Stimulated activated CD4-positive, alpha-beta T cell treated with anti-CD3 and anti-CD28 coated beads, Interleukin-1b, Interleukin-23, amount 100 ng/mL, for 48 hours (primary cell): ENCODE data around the gene OR2B3.
"Not testable (repeated sequence)": the region's sequence is repeated elsewhere in the genome, so short reads cannot be mapped to it uniquely, and the experiment has no call there.

Experiments
- DNase-seq: peaks from one replicate; pipeline ENCODE4 v3.0.0-alpha.2; 2020

The OR2B3 gene

GRCh38 chr6:29087213-29087612 lies at the start of gene OR2B3:
OR2B3 (minus strand) TSS chr6:29087313; CDS start chr6:29087248, 65 bp downstream.
- DNase-seq: no peak

- no peak for DNase-seq
Measured at GRCh38 chr6:29131691-29132090, 44.6 kb upstream of the OR2B3 start.

GRCh38 chr6:29130644-29131043 lies 43.5 kb upstream of the OR2B3 start:
- DNase-seq: no peak

GRCh38 chr6:29129326-29130012 lies 42.4 kb upstream of the OR2B3 start:
- no peak for DNase-seq

- not testable (repeated sequence) for DNase-seq
Measured at GRCh38 chr6:29114964-29115363, 27.9 kb upstream of the OR2B3 start.

- DNase-seq: no peak
Measured at GRCh38 chr6:29112135-29112534, 25.0 kb upstream of the OR2B3 start.

DNA sequence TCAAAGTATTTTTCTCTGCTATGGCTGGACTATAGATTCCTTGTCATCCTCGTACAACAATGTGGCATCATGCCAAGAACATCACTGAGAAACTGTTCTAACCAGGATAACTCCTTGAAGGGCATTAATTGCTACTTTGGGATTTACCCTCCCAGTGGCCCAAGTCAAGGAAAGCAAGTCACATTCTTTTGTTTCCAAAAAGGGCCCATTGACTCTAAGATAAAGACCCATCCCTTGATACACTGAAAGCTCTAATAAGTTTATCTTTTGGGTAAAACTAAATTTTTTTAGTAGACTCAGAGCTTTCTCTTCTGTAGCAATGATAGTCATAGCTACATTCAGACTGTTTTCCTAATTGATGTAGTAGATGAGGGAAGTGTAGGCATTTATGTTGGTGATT lies 20.6 kb upstream of the OR2B3 start, which contains the start of gene OR2J3:
Gene OR2J3, plus strand, starts transcription at position 301 of the 400 bp plus-strand sequence. CDS start 3,833 bp downstream, outside the sequence.
- no peak for DNase-seq

DNA sequence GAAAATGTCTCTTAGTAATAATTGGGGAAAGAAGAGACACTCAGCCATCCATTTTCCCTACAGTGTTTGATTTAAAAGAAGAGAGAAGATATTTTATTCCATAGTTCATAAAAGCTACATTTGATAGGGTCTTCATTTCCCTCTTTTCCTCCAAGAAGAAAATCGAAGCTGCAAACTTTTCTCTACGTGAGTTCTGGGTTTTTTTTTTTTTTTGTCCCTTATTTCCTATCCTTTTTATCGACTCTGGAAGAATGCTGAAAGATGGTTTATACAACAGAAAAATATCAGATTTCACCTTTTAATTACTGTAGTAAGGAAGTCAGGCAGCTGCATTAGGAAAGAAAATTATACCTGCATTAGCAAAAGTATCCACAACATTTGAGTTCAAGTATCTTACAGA lies 12.1 kb upstream of the OR2B3 start, which contains the start of gene OR2J1:
Gene OR2J1, plus strand, starts transcription at position 301 of the 400 bp plus-strand sequence. CDS start 1,453 bp downstream, outside the sequence.
- no peak for DNase-seq

DNA sequence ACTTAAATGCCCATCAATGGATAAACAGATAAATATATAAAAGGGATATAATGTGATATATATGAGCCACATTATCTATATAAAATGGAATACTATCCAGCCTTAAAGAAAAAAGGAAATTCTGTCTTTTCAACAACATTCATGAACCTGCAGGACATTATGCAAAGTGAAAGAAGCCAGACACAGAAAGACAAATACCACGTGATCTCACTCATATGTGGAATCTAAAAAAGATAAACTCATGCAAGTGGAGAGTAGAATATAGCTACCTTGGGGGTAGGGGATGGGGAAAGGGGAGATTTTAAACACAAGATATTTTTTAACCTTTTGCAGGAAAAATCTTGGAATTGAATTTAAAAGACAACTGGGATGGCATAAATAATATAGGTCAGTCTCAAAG lies 10.7 kb upstream of the OR2B3 start:
- DNase-seq: no peak

- DNase-seq: no peak
Measured at GRCh38 chr6:29092957-29093356, 5.8 kb upstream of the OR2B3 start.

DNA sequence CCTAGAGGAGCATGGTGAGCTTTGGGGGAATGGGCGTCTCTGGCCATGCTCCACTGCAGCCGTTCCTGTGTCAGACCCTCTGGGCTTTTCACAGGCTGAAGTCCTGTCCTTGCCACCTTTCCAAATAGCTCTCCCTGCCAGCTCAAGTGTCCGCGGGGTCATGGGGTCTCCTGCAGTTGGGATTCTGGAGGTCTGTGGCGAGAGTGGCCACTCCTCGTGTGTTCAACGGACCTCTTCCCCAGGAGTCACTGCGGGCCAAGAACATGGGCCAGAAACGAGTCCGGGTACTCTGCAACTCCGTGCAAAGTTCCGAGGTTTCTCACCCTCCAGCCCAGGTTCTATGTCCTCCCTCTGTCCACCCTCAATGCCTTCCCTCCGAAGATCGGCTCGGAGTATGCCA lies 4.7 kb downstream of the OR2B3 start:
- DNase-seq: no peak

GRCh38 chr6:29081312-29081711 lies 5.8 kb downstream of the OR2B3 start:
- no peak for DNase-seq

DNA sequence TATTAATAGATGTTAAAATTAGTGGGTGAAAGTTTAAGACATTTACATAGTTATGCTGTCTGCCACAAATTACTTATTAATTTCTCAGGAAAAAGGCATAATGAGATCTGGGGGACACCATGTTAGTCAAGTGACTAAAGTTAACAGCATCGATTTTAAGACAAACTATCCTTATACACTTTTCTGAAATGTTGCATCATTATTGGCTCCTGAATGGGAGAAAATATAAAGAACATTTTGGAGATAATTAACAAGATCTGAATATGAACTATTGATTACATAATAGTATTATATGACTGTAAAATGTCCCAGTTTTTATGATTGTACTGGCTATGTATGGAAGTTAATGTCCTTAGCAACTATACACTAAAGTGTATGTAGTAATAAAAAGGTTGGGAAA lies 7.9 kb downstream of the OR2B3 start:
- DNase-seq: no peak

GRCh38 chr6:29071831-29072723 lies 15.0 kb downstream of the OR2B3 start:
- peak; percentile 2 for DNase-seq

GRCh38 chr6:29051680-29052079 lies 35.4 kb downstream of the OR2B3 start:
- no peak for DNase-seq

DNA sequence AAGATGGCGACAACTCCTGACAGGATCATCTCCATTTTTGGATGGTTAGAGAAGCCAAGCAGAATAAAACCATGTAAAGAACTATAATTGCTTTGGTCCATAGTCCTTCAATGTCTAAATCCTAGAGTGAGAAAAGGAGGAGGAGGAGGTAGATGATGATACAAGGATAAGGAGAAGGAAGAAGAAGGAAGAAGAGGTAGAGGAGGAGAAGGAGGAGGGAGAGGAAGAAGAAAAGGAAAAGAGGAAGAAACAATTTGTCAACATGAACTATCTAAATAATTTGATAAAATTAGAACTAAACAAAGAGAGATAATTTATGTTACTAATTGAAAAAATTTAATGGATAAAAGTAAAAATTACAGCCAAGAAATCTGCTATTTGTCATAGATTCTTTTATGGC lies 42.0 kb downstream of the OR2B3 start, which contains the start of gene OR2W1:
Gene OR2W1, minus strand, starts transcription at position 101 of the 400 bp plus-strand sequence. Its CDS starts 0 bp downstream, at position 101.
- DNase-seq: no peak
